ENCODE data around the gene NTF3.

The NTF3 gene

DNA sequence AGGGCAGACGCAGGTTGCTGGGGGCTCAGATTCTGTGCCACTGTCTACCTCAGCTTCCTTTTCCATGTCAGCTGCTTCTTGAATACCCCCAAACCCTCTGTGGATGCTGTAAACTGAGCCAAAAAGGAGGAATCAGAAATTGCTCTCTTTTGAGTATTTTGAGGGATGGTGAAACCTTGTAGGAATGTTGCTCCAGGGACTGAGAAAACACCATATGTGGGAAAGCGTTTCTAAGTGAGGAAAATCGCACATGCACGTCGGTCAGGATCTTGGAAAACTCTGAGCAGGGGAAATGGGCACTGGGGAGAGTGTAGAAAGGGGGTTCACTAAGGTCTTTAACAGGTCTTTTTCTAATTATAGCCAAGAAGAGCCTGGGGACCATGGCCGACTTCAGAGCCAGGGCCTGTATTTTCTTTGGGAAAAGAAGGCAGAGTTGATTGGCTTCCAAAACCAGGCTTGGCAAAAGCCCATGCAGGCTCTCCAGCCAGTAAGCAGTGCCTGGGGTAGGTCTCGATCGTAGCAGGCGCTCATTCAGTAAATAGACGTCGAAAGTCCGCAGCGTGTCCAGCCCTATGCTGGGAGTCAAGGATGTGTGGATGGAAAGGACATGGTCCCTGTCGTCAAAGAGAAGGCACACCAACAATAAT is 58.0 kb downstream of the NTF3 start:
- DNase-seq: peak; percentile 41

DNA sequence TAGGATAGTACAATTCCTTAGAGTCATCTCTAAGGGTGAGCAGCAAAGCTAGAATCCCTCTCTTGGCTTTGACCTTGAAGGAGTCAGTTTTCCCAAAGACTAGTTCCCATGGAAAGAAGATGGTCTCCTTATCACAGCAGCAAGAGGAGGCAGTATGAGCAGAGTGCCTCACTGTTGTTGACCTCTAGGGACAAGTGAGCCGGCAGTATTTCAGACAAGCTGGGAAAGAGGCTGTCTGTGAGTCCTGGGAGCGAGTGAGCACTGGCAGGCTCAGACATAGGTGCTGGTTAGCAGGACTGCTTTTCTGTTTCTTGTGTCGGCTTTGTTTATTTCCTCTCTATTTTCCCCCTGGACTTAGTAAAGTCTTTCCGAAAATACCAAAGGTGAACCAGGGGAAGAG is 60.7 kb downstream of the NTF3 start:
- no peak for DNase-seq

DNA sequence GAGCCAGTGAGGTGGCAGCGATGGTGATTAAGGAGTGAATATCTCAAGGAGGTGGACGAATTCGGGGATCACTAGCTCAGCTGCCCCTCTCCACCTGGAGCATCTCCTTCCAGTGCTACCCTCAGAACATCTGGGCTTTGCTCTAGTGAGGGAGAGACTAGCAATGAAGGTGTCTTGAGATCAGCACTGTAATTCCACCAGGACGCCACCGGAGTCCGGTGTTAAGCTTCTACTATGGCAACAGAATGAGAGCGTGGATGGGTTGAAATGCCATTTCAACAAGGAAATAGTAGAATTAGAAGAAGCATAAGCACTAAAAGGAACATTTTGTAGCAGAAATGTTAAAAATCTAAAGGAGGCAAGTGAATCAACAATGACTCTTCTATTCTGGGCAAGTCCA is 61.1 kb downstream of the NTF3 start:
- DNase-seq: no peak

DNA sequence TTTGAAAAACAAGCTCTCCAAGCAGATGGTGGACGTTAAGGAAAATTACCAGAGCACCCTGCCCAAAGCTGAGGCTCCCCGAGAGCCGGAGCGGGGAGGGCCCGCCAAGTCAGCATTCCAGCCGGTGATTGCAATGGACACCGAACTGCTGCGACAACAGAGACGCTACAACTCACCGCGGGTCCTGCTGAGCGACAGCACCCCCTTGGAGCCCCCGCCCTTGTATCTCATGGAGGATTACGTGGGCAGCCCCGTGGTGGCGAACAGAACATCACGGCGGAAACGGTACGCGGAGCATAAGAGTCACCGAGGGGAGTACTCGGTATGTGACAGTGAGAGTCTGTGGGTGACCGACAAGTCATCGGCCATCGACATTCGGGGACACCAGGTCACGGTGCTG is 62.4 kb downstream of the NTF3 start:
- DNase-seq: no peak

DNA sequence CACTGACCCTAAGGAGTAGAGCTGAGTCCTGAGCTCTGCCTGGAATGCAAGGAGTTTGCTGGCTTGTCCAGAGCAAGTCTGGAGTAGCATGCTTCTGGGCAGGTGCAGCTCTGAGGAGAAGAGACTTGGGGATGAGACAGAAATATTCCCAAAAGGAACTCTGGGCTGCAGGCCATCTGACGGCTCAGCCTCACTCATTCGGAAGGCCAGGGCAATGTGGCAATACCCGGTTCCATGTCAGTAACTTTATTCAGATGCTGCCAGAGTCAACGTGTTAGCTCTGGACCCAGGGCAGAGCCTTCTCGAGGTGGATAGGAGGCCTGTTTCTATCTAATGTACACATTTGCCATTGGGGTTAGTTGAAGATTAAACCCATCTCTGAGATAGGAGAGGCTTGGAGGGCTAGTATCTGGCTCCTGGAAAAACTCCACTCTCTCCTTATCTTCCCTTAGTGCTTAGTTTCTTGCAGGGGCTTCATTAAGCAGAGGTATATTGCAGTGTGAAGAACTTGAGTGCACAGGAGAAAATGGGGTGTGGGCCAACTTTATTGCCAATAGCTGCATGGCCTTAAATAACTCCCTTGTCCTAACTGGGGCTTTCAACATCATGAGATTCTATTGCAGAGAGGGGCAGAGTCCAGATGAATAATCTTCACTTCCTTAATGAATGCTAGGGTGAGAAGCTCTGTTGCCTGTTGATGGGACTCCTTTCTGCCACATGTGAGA is 65.6 kb downstream of the NTF3 start:
- no peak for DNase-seq

DNA sequence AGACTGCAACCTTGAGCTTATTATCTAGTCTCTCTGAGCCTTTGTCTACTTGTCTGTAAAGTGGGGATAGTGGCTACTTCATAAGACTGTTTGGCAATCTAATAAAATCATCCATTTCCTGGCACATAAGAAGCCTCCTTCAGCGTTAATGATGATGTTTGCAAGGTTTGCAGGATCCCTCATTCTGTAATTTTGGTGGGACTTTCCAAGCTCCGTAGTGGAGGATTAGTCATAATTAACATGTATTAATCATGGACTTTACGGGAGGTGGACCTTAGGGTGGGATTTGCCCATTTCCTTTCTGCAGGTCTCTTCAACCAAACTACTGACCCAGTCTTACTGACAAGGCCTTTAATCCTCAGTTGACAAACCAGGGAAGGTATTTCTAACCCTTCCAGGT is 66.2 kb downstream of the NTF3 start:
- peak; percentile 1 for DNase-seq

DNA sequence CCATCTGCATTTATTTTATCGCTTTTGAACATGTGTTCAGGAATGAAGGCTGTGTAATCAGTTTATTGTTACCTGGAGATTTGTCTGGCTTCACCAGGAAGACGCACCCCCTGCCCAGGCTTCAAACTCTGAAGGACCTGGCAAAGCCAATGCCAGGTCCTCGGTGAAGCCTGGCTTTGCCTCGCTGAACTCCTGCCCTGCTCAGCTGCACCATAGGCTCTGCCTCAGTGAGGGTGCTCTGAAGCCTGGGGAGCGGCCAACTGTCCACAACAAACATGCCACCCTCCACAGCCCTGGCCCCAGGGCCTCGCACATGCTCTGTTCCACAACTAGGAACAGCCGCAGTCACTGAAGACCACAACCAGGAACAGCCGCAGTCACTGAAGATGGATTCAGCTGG is 66.9 kb downstream of the NTF3 start:
- peak; percentile 2 for DNase-seq

DNA sequence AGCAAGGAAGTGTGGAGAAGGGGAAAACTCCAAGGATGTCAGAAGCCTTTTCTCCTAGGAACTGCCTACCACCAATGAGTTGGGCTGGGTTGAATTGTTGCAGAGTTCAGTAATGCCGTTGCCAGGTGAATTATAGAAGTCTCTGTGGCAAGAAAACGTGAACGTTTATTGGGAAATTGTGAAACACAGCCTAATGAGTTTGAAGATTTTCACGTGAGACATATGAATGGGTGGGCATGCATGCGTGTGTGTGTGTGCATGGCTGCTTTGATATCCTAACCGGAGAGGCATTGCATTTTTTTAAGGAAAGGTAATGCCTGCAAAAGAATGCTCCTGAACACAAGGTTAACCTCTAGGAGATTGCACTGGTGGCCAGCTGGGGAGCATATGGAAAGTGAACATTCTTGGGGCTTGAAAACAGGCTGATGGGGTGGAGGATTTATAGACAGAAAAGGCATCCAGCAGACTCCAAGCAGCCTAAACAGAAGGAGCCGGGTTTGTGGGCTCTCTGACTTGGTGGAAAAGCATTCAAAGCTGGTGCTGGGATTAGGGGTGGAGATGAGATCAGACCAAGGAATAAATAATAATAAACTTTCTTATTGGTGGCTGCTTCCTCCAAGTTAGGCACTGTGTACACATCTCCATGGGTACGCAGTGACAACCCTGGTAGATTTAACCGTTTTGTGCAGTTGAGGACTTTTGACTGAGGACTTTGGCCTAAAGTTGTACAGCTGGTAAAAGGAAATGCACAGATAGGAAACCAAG is 67.8 kb downstream of the NTF3 start:
- peak; percentile 6 for DNase-seq

DNA sequence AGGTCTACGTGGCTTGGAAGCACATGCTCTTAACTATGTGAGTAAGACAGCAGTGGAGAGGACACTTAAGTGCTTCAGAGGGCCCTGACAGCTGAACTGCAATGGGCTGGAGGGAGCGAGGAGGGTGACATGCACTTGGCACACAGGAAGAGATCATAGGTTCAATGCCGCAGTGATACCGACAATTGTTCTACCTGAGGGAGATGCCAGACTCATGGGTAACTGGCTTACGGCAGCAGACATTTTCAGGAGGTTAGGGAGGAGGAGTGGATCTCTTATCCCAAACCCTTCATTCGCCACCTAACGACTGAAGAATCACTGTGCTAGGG is 68.4 kb downstream of the NTF3 start:
- DNase-seq: no peak

DNA sequence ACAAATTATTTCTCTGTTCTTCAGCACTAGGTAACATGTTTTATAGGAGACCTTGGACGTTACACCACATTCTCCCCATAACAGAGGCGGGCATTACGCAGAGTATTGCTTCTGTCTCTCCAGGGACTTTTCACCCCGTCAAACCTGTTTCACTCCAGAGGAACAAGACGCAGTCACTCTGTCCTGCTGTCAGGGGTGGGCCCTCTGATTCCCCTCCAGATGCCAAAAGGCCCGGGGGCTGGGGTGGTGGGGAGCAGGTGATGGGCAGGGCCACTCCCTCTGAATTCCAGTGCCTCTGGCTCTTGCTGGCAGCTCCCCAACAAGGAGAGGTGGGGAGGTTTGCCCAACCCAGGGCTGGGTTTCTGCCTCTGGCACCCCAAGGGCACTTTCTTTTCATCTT is 71.9 kb downstream of the NTF3 start:
- DNase-seq: peak; percentile 14

DNA sequence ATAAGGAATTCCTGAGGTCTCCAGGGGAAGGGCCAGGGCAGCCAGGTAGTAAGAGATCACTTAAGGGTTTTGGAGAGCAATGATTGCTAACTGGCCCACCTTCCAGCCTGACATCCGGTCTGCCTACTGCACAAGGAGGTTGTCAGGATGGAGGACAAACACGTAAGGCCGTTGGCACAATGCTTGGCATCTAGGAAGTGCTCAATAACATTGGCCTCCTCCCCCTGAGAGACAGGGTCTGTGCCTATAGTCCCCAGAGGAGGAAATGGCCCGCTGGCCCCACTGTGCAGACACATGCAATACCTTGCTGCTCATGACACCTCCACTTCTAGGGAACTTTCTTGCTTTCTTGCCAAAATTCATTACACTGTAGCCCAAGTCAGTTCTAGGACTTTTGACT is 73.2 kb downstream of the NTF3 start:
- DNase-seq: no peak

DNA sequence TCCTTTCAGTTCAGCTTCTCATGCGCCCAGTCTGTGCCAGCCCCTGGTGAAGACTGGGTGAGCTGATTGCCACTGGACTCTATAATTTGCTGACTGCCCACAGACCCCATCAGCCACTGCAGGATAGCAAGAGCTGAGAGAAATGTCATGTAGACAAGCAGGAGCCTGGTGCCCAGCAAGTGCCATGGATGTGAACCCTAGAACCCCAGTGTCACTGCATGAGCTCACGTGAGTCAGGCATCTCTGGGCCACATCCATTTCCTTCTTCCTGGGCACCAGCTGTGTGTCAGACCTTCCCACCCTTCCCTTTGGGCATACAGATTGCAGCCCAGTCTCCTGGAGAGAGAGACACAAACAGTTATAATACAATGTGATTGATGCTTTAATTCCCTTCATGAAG is 73.8 kb downstream of the NTF3 start:
- peak; percentile 3 for DNase-seq

DNA sequence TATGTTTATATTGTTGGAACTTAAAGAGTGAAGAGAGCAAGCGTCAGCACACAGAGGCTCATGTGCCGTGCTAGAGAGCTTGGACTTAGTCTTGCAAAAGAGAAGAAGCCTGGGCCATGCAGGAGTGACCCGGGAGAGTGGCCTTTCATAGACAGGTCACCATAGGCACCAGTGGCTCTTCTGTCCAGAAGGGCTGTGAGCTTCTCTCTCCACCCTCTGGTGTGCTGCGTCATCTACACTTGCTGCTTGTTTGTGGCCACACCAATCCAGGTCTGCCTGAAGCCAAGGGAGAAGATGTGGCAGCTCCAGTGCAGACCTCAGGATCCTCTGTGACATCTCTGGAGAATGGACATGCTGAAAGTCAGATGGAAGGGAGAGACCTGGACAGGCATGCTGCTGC is 74.4 kb downstream of the NTF3 start:
- peak; percentile 11 for DNase-seq

DNA sequence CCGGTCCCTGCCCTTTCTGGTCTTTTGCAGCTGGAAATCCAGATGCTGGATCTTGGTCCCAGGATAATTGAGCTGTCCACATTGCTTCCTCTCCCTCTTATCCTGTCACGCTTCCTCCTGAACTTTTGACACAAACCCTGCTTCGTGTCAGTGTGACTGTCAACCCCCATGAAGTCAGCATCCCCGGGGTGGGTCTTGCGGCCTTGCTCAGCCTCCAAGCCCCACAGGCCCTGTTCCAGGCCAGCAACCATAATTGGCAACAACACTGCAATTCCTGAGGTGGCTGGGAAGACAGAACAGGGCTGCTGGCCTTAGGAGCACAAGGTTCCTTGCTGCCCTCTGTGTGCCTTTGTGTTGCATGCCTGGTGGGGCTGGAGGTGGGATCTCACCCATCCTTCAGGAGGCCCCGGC is 74.9 kb downstream of the NTF3 start:
- peak; percentile 54 for DNase-seq

DNA sequence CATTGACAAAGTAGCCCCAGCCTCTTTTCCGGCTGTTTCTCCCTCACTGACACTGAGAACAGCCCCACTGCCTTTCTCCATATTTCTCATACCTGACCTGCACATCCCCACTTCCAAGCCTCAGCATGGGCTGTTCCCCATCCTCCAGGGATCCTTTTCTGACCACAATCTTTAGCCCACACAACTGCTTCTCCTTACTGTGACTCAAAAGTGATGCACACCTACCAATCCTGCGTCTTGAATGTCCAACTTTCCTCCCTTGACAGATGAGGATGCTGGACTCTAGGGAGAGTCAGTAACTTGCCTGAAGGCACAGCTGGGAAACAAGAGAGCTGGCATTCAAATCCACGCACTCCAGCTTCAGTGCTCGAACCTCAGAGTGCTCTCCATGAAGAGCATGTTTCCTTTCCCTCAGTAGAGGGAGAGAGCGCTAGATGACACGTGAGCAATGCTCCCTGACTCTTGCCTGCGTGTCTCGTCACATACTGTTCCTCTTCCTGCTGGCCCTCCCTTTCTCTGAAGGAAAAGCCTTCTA is 75.6 kb downstream of the NTF3 start:
- no peak for DNase-seq

DNA sequence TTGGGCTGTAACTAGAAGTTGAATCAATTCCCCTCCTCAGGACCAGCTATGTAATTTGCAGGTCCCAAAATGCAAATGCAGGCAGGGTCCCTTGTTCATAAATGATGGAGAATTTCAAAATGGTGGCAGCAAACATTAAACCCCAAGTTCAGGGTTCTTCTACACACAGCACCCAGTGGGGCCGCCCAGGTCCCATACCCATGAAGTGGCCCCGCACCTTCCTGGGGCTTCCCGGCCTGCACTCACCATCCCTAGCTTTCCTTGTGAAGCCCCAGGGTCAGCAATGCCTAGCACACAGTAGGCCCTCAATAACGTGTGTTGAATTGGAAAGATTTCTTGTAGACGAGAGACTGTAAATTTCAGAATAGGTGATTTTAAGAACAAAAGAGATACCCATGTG is 76.0 kb downstream of the NTF3 start:
- DNase-seq: no peak

DNA sequence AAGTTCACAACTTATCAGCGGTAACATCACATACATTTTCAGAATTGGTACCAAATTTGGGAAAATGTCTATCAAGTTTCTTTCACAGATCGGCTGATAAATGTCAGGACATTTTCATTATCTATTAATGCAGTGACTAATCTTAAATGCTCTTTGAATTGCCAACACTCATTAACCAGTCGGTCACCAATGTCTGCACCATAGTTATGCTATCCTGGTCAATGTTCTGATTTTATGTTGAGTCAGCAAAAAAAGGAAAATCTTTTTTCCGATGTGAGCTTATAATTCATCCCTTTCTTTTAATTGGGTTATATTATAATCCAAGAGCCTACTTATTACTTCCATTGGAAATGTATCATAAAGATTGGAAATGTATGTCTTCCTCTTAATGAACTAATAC is 77.2 kb downstream of the NTF3 start:
- no peak for DNase-seq

DNA sequence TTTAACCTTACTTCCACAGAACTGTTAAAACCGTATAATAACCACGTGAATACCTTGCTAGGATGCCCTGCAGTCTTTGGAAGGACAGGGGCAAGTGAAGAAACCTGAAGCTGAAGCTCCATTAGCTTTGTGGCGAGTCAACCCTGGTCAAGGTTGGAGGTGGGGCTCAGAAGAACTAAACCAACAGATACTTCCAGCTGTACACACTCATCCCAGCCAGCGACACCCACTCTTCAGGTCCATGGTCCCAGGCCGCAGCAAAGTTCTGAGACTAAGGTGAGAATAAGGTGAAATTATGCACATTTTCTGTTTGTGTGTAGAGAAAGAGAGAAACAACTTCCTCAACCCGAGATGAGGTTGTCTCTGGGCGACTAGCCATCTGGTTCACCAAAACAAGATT is 77.6 kb downstream of the NTF3 start:
- no peak for DNase-seq

DNA sequence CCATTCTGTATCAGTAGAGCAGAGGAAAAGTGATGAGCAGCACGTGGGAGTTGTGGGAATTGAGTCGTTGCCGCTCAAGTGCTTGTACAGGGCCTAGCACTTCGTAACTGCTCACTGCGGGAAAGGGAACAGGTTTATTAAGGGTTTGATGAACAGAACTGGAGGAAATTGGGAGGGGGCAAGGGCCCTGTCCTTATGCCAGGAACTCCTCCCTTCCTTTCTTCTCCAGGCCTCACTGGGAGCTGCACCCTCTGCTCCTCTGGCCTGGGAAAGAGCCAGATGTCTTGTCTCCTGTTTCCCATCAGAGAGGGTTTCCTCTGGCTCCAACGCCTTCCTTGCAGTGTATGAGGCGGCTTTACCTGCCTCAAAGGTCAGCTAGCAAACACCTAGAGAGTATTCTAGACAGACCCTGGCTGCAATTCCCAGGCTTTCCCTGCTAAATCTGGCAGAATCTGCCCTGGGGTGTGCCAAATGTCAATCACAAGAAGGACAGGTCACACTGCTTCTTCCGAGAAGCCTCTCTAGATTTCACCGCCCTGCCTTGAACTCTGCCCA is 78.4 kb downstream of the NTF3 start:
- no peak for DNase-seq

DNA sequence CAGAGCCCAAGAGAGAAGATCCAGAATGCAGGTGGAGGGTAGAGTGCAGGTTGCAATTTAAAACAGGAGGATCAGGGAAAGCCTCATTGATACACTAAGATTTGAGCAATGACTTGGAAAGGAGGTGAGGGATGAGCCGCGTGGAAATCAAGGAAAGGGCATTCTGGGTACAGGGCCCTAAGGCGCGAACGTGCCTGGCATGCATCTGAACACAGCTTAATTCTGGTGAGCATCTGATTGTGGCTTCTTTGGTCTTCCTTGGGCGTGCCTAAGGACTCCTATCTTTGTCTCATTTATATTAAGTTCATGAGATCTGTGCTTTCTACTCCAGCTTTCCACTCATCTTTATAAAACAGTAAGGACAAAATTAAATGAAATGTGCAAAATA is 79.3 kb downstream of the NTF3 start:
- no peak for DNase-seq

DNA sequence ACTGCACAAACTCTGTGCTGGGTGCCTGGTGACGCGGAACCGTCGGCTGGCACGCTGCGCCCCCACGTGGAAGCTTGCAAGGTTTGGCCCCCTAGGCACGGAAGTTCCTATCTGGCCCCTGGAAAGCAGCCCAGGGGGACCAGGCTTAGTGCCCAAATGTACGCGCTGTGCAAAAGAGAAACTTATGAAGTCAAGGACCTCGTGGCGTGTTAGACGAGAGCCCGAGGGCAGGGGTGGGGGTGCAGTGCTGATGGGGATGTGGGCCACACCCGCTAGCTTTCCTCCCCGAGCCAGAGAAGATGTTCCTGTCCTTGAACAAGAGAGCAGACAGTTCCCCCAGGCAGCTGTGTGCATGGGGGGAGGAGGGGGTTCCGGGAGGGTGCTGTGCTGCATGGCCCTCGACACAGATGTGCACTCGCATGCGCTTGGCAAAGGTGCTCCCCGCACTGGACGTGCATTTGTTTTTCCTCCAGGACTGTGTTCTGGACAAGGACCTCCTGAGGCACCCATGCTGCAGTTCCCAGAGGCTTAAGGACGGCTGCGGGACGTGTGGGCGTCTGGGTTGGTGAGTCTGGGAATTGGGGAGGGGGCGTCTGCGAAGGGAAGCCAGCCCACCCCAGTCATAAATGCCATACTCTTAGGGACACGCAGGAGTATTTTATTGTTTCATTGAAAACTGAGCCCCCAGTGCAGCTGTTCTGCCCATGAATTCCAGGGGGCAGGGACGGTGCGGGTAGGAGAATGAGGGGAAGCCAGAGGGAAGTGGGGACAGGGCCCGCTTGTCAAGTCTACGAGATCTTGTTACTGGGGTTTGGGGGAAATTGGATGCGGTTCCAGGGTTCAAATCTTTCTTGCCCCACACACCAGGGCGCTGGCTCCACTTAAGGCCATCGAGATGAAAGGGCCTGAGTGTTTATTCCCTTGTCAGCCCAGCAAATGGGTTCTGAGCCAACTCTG is 80.0 kb downstream of the NTF3 start:
- DNase-seq: peak; percentile 70

DNA sequence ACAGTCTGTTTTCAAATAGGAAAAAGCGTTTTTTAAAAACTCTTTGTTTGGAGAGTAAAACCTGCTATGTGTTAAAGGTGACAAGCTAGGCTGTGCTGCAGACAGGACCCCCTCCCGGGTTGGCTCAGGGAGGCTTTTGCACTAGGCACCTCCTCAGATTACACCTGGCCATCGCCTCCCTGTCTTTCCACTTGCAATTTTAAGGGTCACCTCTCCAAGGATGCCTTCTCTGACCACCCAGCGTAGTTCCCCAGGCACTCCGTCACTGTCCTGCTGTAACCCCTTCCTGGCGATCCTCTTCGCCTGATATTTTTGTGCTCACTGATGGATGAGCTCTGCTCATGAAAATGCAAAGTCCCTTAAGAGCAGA is 80.7 kb downstream of the NTF3 start:
- no peak for DNase-seq

DNA sequence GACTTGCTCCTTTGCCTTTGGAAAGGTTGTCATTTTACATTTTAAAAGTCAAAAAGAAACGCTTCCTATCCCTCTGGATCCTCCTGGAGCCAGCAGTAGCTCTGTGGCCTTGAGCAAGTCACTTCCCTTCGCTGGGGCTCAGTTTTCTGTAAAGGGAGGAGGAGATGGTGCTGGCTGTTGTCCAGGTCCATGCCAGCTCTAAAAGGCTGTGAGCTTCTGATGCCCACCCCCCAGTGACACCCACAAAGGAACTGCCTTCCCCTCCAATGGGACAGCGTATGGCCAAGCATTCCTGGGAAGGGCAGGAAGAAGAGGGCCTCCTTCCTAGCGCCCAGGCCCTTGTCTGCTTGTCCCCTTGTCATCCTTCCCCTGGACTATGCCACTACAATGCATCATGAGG is 81.5 kb downstream of the NTF3 start:
- no peak for DNase-seq
